SU-DHL-6 (cell line): ENCODE data around the gene GUCY1A2.

Experiments
- H2AFZ ChIP-seq: fragments of 200-600 bp; sonication (generic); 2 replicates; pipeline ENCODE4 v1.6.1; 2014; ENCODE audit warnings: low read depth, mild to moderate bottlenecking, moderate library complexity, mixed read lengths, antibody characterized with exemption, low read length; ENCODE audit not compliant: severe bottlenecking
- H3F3A ChIP-seq: fragments of 200-600 bp; shearing (Covaris generic); 2 replicates; pipeline ENCODE4 v1.6.0; 2016; ENCODE audit warnings: antibody characterized with exemption, mild to moderate bottlenecking; ENCODE audit not compliant: insufficient read depth
- H3K27ac ChIP-seq: fragments of 200-600 bp; sonication (generic); 2 replicates; pipeline ENCODE4 v1.5.1; 2016; ENCODE audit warnings: low read depth, mild to moderate bottlenecking, low read length, moderate library complexity, mixed read lengths
- H3K27me3 ChIP-seq: fragments of 200-600 bp; sonication (generic), shearing (Covaris generic); 2 replicates; pipeline ENCODE4 v1.6.0; 2014; ENCODE audit warnings: mild to moderate bottlenecking, low read length
- H3K36me3 ChIP-seq: fragments of 200-600 bp; sonication (generic); 2 replicates; pipeline ENCODE4 v1.6.1; 2014; ENCODE audit warnings: mild to moderate bottlenecking, low read length, mixed read lengths
- H3K4me2 ChIP-seq: fragments of 300-600, 200-600 bp; shearing (Covaris generic), sonication (generic); 2 replicates; pipeline ENCODE4 v1.6.0; 2014; ENCODE audit warnings: low read length, low read depth, mild to moderate bottlenecking; ENCODE audit not compliant: poor library complexity, severe bottlenecking
- H3K4me3 ChIP-seq: fragments of 200-600 bp; sonication (generic); 2 replicates; pipeline ENCODE4 v1.5.1; 2014; ENCODE audit warnings: antibody characterized with exemption, low read length, mild to moderate bottlenecking, mixed read lengths; ENCODE audit not compliant: insufficient read depth, poor library complexity, severe bottlenecking
- H3K79me2 ChIP-seq: fragments of 200-600 bp; sonication (generic); 2 replicates; pipeline ENCODE4 v1.6.1; 2014; ENCODE audit warnings: mild to moderate bottlenecking, low read length, moderate library complexity; ENCODE audit not compliant: insufficient read depth
- H3K9ac ChIP-seq: fragments of 200-600 bp; sonication (generic); 2 replicates; pipeline ENCODE4 v1.7.0; 2014; ENCODE audit warnings: mild to moderate bottlenecking, low read length
- H3K9me2 ChIP-seq: fragments of 200-600 bp; sonication (generic); replicated peaks from 2 replicates; pipeline ENCODE4 v1.6.1; 2014; ENCODE audit warnings: low read length; ENCODE audit not compliant: insufficient read depth
- H3K9me3 ChIP-seq: fragments of 200-600 bp; sonication (generic); 2 replicates; pipeline ENCODE4 v1.6.1; 2014; ENCODE audit warnings: low read length, mixed read lengths; ENCODE audit not compliant: insufficient read depth
- H4K20me1 ChIP-seq: fragments of 200-600 bp; sonication (generic); 2 replicates; pipeline ENCODE4 v1.6.1; 2014; ENCODE audit warnings: low read depth, mild to moderate bottlenecking, antibody characterized with exemption, low read length, moderate library complexity, mixed read lengths
- EZH2phosphoT487 ChIP-seq: fragments of 200-600 bp; sonication (generic), shearing (Covaris generic); conservative IDR thresholded peaks from 2 replicates; pipeline ENCODE4 v1.6.1; 2018; ENCODE audit warnings: mild to moderate bottlenecking, antibody characterized with exemption, low read length, moderate library complexity, mixed read lengths
- TF ChIP-seq, protein P1 (sequence below): fragments of 200-600 bp; sonication (generic); IDR thresholded peaks from one replicate; pipeline ENCODE4 v1.5.1; 2017; ENCODE audit warnings: antibody characterized with exemption, mild to moderate bottlenecking, low read length, moderate library complexity; ENCODE audit not compliant: insufficient read depth, poor library complexity, severe bottlenecking

Gene GUCY1A2

DNA sequence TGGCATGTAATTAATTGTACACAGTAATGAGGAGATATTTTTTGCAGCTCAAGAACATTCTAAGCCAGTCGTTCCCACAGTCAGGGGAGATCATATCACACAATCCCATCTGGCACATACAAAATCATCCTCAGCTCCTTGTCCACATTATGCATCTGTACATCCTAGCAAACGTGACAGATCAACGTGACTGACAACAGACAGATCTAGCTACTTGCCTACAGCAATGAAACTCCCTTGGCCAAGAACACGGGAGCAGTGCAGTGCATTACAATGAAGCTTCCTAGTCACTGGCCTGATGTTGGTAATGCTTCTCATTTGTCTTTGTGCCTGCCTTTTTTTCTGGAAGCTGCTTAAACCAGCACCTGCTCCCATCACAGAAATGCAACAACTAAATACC lies 24.5 kb upstream of the GUCY1A2 start:
- Histone ChIP-seq H3F3A (no peaks in the 10 kb centered on the region; the same call in 1 of the 2 replicates), H2AFZ (peak overlapping the region; percentile 36), H3K27ac (peak overlapping the region; percentile 43), H3K9ac (no peak overlapping the region), H3K4me2 (no peak overlapping the region), H4K20me1 (no peaks in the 10 kb centered on the region), H3K9me2 (no peaks in the 10 kb centered on the region), H3K27me3 (no peaks in the 10 kb centered on the region), H3K9me3 (no peaks in the 10 kb centered on the region), H3K4me3 (no peak overlapping the region), H3K36me3 (no peaks in the 10 kb centered on the region), H3K79me2 (no peaks in the 10 kb centered on the region)
- TF ChIP-seq, protein P1, sequence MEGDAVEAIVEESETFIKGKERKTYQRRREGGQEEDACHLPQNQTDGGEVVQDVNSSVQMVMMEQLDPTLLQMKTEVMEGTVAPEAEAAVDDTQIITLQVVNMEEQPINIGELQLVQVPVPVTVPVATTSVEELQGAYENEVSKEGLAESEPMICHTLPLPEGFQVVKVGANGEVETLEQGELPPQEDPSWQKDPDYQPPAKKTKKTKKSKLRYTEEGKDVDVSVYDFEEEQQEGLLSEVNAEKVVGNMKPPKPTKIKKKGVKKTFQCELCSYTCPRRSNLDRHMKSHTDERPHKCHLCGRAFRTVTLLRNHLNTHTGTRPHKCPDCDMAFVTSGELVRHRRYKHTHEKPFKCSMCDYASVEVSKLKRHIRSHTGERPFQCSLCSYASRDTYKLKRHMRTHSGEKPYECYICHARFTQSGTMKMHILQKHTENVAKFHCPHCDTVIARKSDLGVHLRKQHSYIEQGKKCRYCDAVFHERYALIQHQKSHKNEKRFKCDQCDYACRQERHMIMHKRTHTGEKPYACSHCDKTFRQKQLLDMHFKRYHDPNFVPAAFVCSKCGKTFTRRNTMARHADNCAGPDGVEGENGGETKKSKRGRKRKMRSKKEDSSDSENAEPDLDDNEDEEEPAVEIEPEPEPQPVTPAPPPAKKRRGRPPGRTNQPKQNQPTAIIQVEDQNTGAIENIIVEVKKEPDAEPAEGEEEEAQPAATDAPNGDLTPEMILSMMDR: no peak
- no peak for TF ChIP-seq EZH2phosphoT487

DNA sequence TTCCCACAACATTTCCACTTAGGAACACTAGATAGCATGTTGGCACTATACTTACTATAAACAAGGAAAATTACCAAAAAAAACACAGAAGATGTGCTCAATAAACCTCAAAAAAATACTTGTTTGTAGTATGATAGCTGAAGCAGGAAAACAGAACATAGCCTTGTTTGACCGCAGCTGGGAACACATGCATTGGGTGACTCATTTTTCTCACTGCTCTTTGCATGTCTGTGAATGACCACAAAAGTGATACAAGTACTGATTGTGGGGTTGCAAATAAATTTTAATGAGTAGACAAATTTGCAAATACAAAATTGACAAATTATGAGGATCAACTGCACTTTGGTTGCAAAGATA lies 22.8 kb upstream of the GUCY1A2 start:
- H3K36me3 ChIP-seq: no peaks in the 10 kb centered on the region
- no peaks in the 10 kb centered on the region; the same call in 1 of the 2 replicates for H3F3A ChIP-seq
- no peaks in the 10 kb centered on the region for H3K9me2 ChIP-seq
- no peak overlapping the region for H3K9ac ChIP-seq
- H3K9me3 ChIP-seq: no peaks in the 10 kb centered on the region
- H3K79me2 ChIP-seq: no peaks in the 10 kb centered on the region
- H4K20me1 ChIP-seq: no peaks in the 10 kb centered on the region
- H3K4me3 ChIP-seq: no peak overlapping the region
- no peak overlapping the region for H2AFZ ChIP-seq
- no peaks in the 10 kb centered on the region for H3K27me3 ChIP-seq
- peak overlapping the region; percentile 38 for H3K4me2 ChIP-seq
- TF ChIP-seq EZH2phosphoT487: no peak
- TF ChIP-seq, protein P1: no peak
- H3K27ac ChIP-seq: peak overlapping the region; percentile 81

DNA sequence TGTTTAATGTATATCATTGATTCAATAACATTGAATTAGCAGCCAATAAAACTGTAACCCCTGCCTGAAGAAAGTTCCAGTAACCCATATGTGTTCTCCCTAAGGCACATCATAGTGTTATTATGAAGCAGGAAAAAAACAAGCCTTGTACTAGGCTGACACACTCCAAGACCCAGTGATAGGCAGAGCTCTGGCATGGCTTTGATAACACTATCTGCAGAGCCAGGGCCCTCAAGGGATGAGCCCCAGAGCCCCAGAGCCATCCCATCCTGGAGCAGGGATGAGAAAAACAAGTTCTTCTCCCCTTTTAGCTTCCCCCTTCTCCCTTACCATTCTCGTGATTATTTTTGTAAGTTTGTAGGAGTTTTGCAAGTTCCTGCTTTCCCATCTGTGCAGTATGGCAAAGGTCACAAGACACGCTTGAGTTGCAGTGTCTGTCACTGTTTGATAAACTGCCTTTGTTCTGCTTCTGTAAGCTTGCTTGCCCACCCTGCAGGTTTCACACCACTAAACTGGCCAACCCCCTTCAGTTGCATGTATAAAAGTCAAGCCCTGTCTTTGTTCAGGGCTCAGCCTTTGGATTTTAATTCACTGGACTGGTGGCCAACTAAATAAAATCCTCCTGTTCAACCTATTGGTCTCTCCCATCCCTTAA lies 22.3 kb upstream of the GUCY1A2 start:
- TF ChIP-seq, protein P1: no peak
- TF ChIP-seq EZH2phosphoT487: no peak
- H3K4me2 ChIP-seq: peak overlapping the region; percentile 38
- no peaks in the 10 kb centered on the region for H3K9me2 ChIP-seq
- no peaks in the 10 kb centered on the region; the same call in 1 of the 2 replicates for H3F3A ChIP-seq
- H2AFZ ChIP-seq: no peak overlapping the region
- peak overlapping the region; percentile 81 for H3K27ac ChIP-seq
- H4K20me1 ChIP-seq: no peaks in the 10 kb centered on the region
- no peaks in the 10 kb centered on the region for H3K79me2 ChIP-seq
- no peak overlapping the region for H3K9ac ChIP-seq
- no peaks in the 10 kb centered on the region for H3K9me3 ChIP-seq
- H3K27me3 ChIP-seq: no peaks in the 10 kb centered on the region
- no peaks in the 10 kb centered on the region for H3K36me3 ChIP-seq
- no peak overlapping the region for H3K4me3 ChIP-seq
